Ovary (tissue), 9 donors: Measurements from ENCODE around the gene TMEM39B. TPM values are rescaled to one million over a fixed set of nuclear protein-coding genes. Genes with fewer than 3 reads are reported as not detected.
"Not testable (repeated sequence)": the region's sequence is repeated elsewhere in the genome, so short reads cannot be mapped to it uniquely, and the experiment has no call there.

Experiments
- DNase-seq, 5 donors: peaks; one replicate each; pipeline ENCODE4 v3.0.0-alpha.2; 2019 to 2020
- H3K27ac ChIP-seq, 2 donors: fragments of 200-600 bp; one replicate each; pipeline versions ENCODE4 v1.5.1 to v1.8.0; 2019 to 2022
- H3K27me3 ChIP-seq: fragments of 200-600 bp; one replicate; pipeline ENCODE4 v1.8.0; 2022
- H3K36me3 ChIP-seq: fragments of 200-600 bp; sonication (generic); one replicate; pipeline ENCODE4 v1.5.1; 2019
- H3K4me1 ChIP-seq: one replicate; pipeline ENCODE4 v1.8.1; 2013; ENCODE audit warnings: mild to moderate bottlenecking, moderate library complexity; ENCODE audit not compliant: insufficient read depth
- H3K4me3 ChIP-seq: fragments of 200-600 bp; sonication (generic); one replicate; pipeline ENCODE4 v1.5.1; 2017
- H3K9me3 ChIP-seq, 2 donors: fragments of 200-600 bp in 1 of 2; sonication (generic) in 1 of 2; one replicate each; pipeline versions ENCODE4 v1.5.1 to v1.8.1; 2013 to 2019; ENCODE audit warnings: mild to moderate bottlenecking in 1 of 2, moderate library complexity in 1 of 2
- EP300 ChIP-seq: sonication (generic); formaldehyde crosslinking; IDR thresholded peaks from one replicate; pipeline ENCODE4 v1.6.1; 2017; ENCODE audit warnings: antibody characterized with exemption
- POLR2A ChIP-seq: fragments of 450-650 bp; IDR thresholded peaks from one replicate; pipeline ENCODE4 v1.6.1; 2017; ENCODE audit warnings: antibody characterized with exemption, mild to moderate bottlenecking, moderate library complexity
- WGBS, 3 donors: extraction: QIAGEN DNeasy Blood & Tissue Kit in 1 of 3; methylation state at CpG; one replicate each; pipeline versions ENCODE4 v1.1.5 to v1.1.7; 2013 to 2017; 5-methylcytosine and 5-hydroxymethylcytosine counted together
- intact Hi-C, 4 donors: fragments of 100-400 bp; cut with DNase I; formaldehyde crosslinking; loops; one replicate each; pipeline versions ENCODE4 v1.11.0 to v1.15.1; 2022 to 2023
- polyA plus RNA-seq, 2 donors: library from polyadenylated mRNA; stranded (reverse); fragments of 200-250 nt in 1 of 2; fragments of 350-450 nt in 1 of 2; fragmentation: Illumina TruSeq in 1 of 2; extraction: RNeasy Lipid Tissue Mini Kit (QIAGEN cat#74804) in 1 of 2; gene quantifications; one replicate each; pipeline ENCODE4 v1.2.3, GENCODE V29; 2013 to 2014
- total RNA-seq, 7 donors: library from RNA; depleted of rRNA in 2 of 7; stranded (reverse); fragments of >200 nt in 2 of 7; fragmentation: NEBNext Ultra II Directional in 3 of 7; extraction: Animal tissue kit (Norgen Biotek cat#: 25700) in 3 of 7; gene quantifications; one replicate each; pipeline versions ENCODE4 v1.1.0 to v1.2.4, GENCODE V29; 2016 to 2023
- TF ChIP-seq, protein P1 (sequence below), 3 donors: fragments of 450-650 bp in 2 of 3; fragments of 200-600 bp in 1 of 3; IDR thresholded peaks; one replicate each; pipeline versions ENCODE4 v1.5.1 to v1.8.0; 2016 to 2022; ENCODE audit warnings: antibody characterized with exemption in 3 of 3, mild to moderate bottlenecking in 1 of 3
- donor health status: DM: no; HTN: no; CAD: no; lungs with moderate emphysema.
- donor health status: DM: no; HTN: no; CAD: no.
- donor health status: Bipolar disorder and iron deficiency.
- donor health status: DM: yes; HTN: yes; CAD: no.
- donor health status: DM: no; HTN: no; CAD: no.
- donor health status: DM: yes; HTN: yes; CAD: no.

Gene TMEM39B
- total and polyA plus RNA-seq, 9 donors: 3.0 to 23.5 (median 15.2) TPM

- Histone ChIP-seq H3K27me3 (no peaks in the 10 kb centered on the region), H3K4me3 (no peak overlapping the region), H3K9me3 (no peaks in the 10 kb centered on the region), H3K27ac (no peak overlapping the region), H3K4me1 (peaks cover 7% of the 10 kb centered on the region), H3K36me3 (no peaks in the 10 kb centered on the region)
- intact Hi-C loops: no loop called here
- 88 to 92% (median 89%) methylated on average over 5 of the region's 5 CpGs for WGBS, 3 donors
- DNase-seq: peak in 1 of 5 donors; percentile 7
- TF ChIP-seq POLR2A (no peak), EP300 (no peak)
These were observed 42.8 kb downstream of the TMEM39B start for GRCh38 chr1:32115496-32115895.

DNA sequence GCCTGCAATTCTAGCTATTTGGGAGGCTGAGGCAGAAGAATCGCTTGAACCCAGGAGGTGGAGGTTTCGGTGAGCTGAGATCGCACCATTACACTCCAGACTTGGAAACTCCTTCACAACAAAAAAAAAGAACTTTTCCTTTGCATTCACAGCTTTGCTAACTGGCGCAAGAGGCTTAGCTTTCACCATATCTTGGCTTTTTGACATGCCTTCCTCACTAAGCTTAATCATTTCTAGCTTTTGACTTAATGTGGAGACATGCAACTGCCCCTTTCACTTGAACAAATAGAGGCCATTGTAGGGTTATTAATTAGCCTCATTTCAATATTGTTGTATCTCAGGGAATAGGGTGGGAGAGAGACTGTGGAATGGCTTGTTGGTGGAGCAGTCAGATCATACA, 43.8 kb downstream of the TMEM39B start:
- Histone ChIP-seq H3K27me3 (no peaks in the 10 kb centered on the region), H3K4me1 (peaks cover 8% of the 10 kb centered on the region), H3K9me3 (no peaks in the 10 kb centered on the region), H3K36me3 (no peaks in the 10 kb centered on the region), H3K27ac (no peak overlapping the region), H3K4me3 (no peak overlapping the region)
- DNase-seq: no peak
- intact Hi-C loops: no loop called here
- 91 to 96% (median 92%) methylated on average over 4 of the region's 4 CpGs for WGBS, 3 donors
- TF ChIP-seq POLR2A (no peak), EP300 (no peak)
- TF ChIP-seq, protein P1, sequence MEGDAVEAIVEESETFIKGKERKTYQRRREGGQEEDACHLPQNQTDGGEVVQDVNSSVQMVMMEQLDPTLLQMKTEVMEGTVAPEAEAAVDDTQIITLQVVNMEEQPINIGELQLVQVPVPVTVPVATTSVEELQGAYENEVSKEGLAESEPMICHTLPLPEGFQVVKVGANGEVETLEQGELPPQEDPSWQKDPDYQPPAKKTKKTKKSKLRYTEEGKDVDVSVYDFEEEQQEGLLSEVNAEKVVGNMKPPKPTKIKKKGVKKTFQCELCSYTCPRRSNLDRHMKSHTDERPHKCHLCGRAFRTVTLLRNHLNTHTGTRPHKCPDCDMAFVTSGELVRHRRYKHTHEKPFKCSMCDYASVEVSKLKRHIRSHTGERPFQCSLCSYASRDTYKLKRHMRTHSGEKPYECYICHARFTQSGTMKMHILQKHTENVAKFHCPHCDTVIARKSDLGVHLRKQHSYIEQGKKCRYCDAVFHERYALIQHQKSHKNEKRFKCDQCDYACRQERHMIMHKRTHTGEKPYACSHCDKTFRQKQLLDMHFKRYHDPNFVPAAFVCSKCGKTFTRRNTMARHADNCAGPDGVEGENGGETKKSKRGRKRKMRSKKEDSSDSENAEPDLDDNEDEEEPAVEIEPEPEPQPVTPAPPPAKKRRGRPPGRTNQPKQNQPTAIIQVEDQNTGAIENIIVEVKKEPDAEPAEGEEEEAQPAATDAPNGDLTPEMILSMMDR (IDR thresholded peaks at IDR 0.05): no peak

- Histone ChIP-seq H3K9me3 (no peaks in the 10 kb centered on the region), H3K27me3 (no peaks in the 10 kb centered on the region), H3K27ac (no peak overlapping the region), H3K4me3 (no peak overlapping the region), H3K36me3 (no peaks in the 10 kb centered on the region), H3K4me1 (peaks cover 8% of the 10 kb centered on the region)
- WGBS, 3 donors: 67% methylated on average over 5 of the region's 5 CpGs
- TF ChIP-seq, protein P1 (IDR thresholded peaks at IDR 0.05): no peak
- no peak for TF ChIP-seq EP300
- TF ChIP-seq POLR2A: no peak
- DNase-seq: no peak
- intact Hi-C loops: no loop called here
These were observed 49.4 kb downstream of the TMEM39B start for GRCh38 chr1:32122151-32122550.

DNA sequence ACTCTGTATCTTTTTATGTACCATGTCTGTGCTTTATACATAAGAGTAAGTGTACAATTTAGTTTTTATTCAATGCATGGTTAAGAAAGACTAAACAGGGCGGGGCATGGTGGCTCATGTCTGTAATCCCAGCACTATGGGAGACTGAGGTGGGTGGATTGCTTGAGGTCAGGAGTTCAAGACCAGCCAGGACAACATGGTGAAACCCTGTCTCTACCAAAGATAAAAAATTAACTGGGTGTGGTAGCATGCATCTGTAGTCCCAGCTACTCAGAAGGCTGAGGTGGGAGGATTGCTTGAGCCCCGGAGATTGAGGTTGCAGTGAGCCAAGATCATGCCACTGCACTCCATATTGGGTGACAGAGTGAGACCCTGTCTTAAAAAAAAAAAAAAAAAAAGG, 50.6 kb downstream of the TMEM39B start:
- not testable (repeated sequence) for H3K27ac ChIP-seq

GRCh38 chr1:32125313-32125712, 52.6 kb downstream of the TMEM39B start:
- WGBS, 3 donors: 87 to 91% (median 90%) methylated on average over 8 of the region's 8 CpGs
- H3K4me1 ChIP-seq: peaks cover 8% of the 10 kb centered on the region

More for the DNA sequence above, 50.6 kb downstream of the TMEM39B start:
- H3K9me3 ChIP-seq, H3K4me3 ChIP-seq, DNase-seq, H3K27me3 ChIP-seq, intact Hi-C loops, H3K4me1 ChIP-seq, H3K36me3 ChIP-seq: not testable (repeated sequence)
- WGBS, 3 donors: 60 to 95% (median 88%) methylated on average over 2 of the region's 2 CpGs

More at GRCh38 chr1:32125313-32125712, 52.6 kb downstream of the TMEM39B start:
- Histone ChIP-seq H3K9me3 (no peaks in the 10 kb centered on the region), H3K36me3 (no peaks in the 10 kb centered on the region), H3K4me3 (no peak overlapping the region), H3K27me3 (no peaks in the 10 kb centered on the region), H3K27ac (no peak overlapping the region)
- intact Hi-C loops: no loop called here
- DNase-seq: no peak
- TF ChIP-seq EP300 (no peak), POLR2A (no peak)
- TF ChIP-seq, protein P1 (IDR thresholded peaks at IDR 0.05): no peak
